ENCODE measurements around the gene MYOD1. TPM values are rescaled to one million over a fixed set of nuclear protein-coding genes. Genes with fewer than 3 reads are reported as not detected.

The MYOD1 gene
- total and polyA plus RNA-seq, 9 of the 15 experiments (the other 6 are each of a cell fraction or from before 2014, with no cell fraction given), result not detected

- peaks cover 5 to 56% of the 10 kb centered on the region in 2 experiments; a peak in 4 of 5 replicates for H3K27me3 ChIP-seq (ENCODE audit: control insufficient read depth in 2 of 2, insufficient read depth in 2 of 2, low read length in 2 of 2)
- in situ Hi-C loops (cut with MboI) (no loop called here), intact Hi-C loops (cut with micrococcal nuclease) (loop anchor here (10.0 kb wide), 1 partner anchor 168 kb away; no protein-coding TSS in a partner anchor)
- no peaks in the 10 kb centered on the region for H3K9me3 ChIP-seq (replicated peaks; ENCODE audit: control insufficient read depth, insufficient read depth, low read depth, low read length)
- no peaks in the 10 kb centered on the region for H3K79me2 ChIP-seq (ENCODE audit: control insufficient read depth, insufficient read depth, low read length)
- DNase-seq (ENCODE audit: extremely low read depth in 1 of 4, low spot score in 3 of 4), result no peak
- no TSS peak for BruUV-seq (replicated peaks)
- 6% methylated on average over 14 of the region's 15 CpGs for WGBS (ENCODE audit: insufficient coverage, low coverage, missing lambda C conversion rate)
- H3K27ac ChIP-seq (ENCODE audit: extremely low read depth, low read depth, low read length), result no peak overlapping the region
- no peak for FAIRE-seq
- TF ChIP-seq SPI1 (IDR thresholded peaks at IDR 0.05; ENCODE audit: borderline replicate concordance, low read depth, low read length) (peak; percentile 92), HCFC1 (IDR thresholded peaks at IDR 0.05; ENCODE audit: low read depth, low read length) (no peak)
- ATAC-seq, result no peak
- ChIA-PET CTCF (ENCODE audit: low intra/inter-chr PET ratio) (no interaction called here), POLR2A (interaction anchor here (0.6 kb wide), 1 partner anchor 18 kb away, joined by 4 read pairs; no protein-coding TSS in a partner anchor)
- peaks cover 0 to 17% of the 10 kb centered on the region in 2 experiments; a peak in 3 of 5 replicates for H3K4me1 ChIP-seq (replicated peaks in 1 of 2; ENCODE audit: control insufficient read depth in 2 of 2, insufficient read depth in 2 of 2, low read length in 2 of 2)
- no peak overlapping the region for H3K9ac ChIP-seq (ENCODE audit: insufficient read depth in 1 of 2, low read depth in 2 of 2, low read length in 2 of 2)
- no peaks in the 10 kb centered on the region for H3K9me1 ChIP-seq (ENCODE audit: control insufficient read depth, insufficient read depth, low read length)
- peaks cover 12% of the 10 kb centered on the region; the same call in 1 of the 2 replicates for H4K20me1 ChIP-seq (replicated peaks; ENCODE audit: control insufficient read depth, insufficient read depth, low read length)
- no peaks in the 10 kb centered on the region for H3K36me3 ChIP-seq (ENCODE audit: control insufficient read depth, insufficient read depth, low read length)
- H2AFZ ChIP-seq (ENCODE audit: low read depth, low read length), result no peak overlapping the region
- no peak overlapping the region for H3K4me3 ChIP-seq
- no peak overlapping the region for H3K4me2 ChIP-seq (ENCODE audit: insufficient read depth, low read length)
These were observed 17.8 kb downstream of the MYOD1 start for GRCh38 chr11:17736930-17737817.
